ENCODE measurements around the gene TMEM163.

Gene TMEM163

DNA sequence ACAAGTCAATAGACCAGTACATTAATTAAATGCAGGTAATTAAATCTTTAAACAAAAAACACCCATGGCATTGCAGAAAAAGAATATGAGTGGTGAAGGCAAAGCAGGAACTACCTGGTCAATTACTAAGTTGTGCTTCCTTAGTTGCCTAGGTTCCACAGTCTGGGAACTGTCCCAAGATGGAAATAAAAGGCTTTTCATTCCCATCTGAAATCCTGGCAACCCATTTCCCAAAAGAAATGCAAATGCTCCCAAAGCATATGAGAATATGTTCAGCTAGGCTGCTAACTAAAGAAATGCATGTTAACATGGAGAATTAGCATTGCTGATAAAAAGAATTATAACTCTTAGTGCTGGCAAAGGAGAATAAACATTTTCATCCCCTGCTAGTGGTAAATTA is 177.8 kb downstream of the TMEM163 start:
- Histone ChIP-seq H3K9me3 (ENCODE audit: control insufficient read depth, insufficient read depth, low read length) (no peaks in the 10 kb centered on the region), H3K4me3 (ENCODE audit: low read length) (no peak overlapping the region), H3F3A (ENCODE audit: control insufficient read depth, insufficient read depth) (no peaks in the 10 kb centered on the region), H3K4me1 (ENCODE audit: control insufficient read depth, low read length) (no peaks in the 10 kb centered on the region), H3K27ac (ENCODE audit: low read depth, low read length) (no peak overlapping the region), H4K20me1 (ENCODE audit: control insufficient read depth, insufficient read depth, low read depth, low read length) (no peaks in the 10 kb centered on the region), H3K27me3 (ENCODE audit: control insufficient read depth, low read length) (no peaks in the 10 kb centered on the region), H3K36me3 (ENCODE audit: control insufficient read depth, low read length) (no peaks in the 10 kb centered on the region), H3K9me2 (replicated peaks; ENCODE audit: control insufficient read depth, low read length) (no peaks in the 10 kb centered on the region), H3K79me2 (ENCODE audit: control insufficient read depth, low read length) (no peaks in the 10 kb centered on the region), H3K4me2 (ENCODE audit: low read length) (no peak overlapping the region)
- TF ChIP-seq EZH2phosphoT487 (IDR thresholded peaks at IDR 0.05; ENCODE audit: borderline replicate concordance, low read length), result no peak
- TF ChIP-seq, protein P1, sequence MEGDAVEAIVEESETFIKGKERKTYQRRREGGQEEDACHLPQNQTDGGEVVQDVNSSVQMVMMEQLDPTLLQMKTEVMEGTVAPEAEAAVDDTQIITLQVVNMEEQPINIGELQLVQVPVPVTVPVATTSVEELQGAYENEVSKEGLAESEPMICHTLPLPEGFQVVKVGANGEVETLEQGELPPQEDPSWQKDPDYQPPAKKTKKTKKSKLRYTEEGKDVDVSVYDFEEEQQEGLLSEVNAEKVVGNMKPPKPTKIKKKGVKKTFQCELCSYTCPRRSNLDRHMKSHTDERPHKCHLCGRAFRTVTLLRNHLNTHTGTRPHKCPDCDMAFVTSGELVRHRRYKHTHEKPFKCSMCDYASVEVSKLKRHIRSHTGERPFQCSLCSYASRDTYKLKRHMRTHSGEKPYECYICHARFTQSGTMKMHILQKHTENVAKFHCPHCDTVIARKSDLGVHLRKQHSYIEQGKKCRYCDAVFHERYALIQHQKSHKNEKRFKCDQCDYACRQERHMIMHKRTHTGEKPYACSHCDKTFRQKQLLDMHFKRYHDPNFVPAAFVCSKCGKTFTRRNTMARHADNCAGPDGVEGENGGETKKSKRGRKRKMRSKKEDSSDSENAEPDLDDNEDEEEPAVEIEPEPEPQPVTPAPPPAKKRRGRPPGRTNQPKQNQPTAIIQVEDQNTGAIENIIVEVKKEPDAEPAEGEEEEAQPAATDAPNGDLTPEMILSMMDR (IDR thresholded peaks at IDR 0.05; ENCODE audit: low read depth, low read length, poor library complexity, severe bottlenecking), result no peak

DNA sequence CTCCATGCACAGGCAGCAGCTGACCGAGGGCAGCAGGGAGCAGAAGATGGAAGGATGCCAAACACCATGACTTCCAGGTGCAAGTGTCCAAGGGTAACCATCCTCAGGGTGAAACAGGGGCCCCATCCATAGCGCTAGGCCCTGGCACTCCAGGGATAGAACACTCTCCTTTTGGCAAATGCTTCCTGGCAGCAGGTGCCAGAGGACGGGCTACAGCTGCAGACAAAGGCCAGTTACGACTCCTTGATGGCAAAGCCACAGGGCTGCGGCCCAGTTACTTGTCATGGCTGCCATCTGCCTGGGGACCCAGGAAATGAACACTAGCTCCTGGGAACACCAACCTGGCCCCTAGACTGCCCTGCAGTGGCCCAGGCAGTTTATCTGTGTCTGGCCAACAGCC is 178.8 kb downstream of the TMEM163 start:
- H3K4me2 ChIP-seq (ENCODE audit: low read length), result no peak overlapping the region

DNA sequence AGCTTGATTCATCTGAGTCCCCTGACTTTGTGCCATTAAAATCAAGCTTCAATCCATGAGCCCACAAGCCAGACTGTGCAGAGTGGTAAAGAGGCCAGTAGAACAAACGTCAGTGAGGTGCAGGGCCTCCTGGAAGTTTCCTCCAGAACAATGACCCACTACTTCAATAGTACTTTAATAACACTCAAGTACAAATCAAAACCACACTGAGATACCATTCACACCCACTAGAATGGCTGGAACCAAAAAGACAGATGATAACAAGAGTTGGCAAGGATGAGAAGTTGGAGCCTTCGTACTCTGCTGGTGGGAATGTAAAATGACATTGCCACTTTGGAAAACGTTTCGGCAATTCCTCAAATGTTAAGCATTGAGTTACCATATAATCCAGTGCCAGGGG is 181.1 kb downstream of the TMEM163 start:
- H3K27me3 ChIP-seq (ENCODE audit: control insufficient read depth, low read length), result no peaks in the 10 kb centered on the region
- TF ChIP-seq, protein P1 (IDR thresholded peaks at IDR 0.05; ENCODE audit: low read depth, low read length, poor library complexity, severe bottlenecking), result no peak
- TF ChIP-seq EZH2phosphoT487 (IDR thresholded peaks at IDR 0.05; ENCODE audit: borderline replicate concordance, low read length), result no peak
- no peaks in the 10 kb centered on the region for H3K9me3 ChIP-seq (ENCODE audit: control insufficient read depth, insufficient read depth, low read length)

More for the DNA sequence above, 178.8 kb downstream of the TMEM163 start:
- Histone ChIP-seq H3K79me2 (ENCODE audit: control insufficient read depth, low read length) (no peaks in the 10 kb centered on the region), H3K27me3 (ENCODE audit: control insufficient read depth, low read length) (no peaks in the 10 kb centered on the region), H3K9me3 (ENCODE audit: control insufficient read depth, insufficient read depth, low read length) (no peaks in the 10 kb centered on the region), H3F3A (ENCODE audit: control insufficient read depth, insufficient read depth) (no peaks in the 10 kb centered on the region), H3K27ac (ENCODE audit: low read depth, low read length) (no peak overlapping the region), H3K4me1 (ENCODE audit: control insufficient read depth, low read length) (no peaks in the 10 kb centered on the region), H3K4me3 (ENCODE audit: low read length) (no peak overlapping the region), H3K36me3 (ENCODE audit: control insufficient read depth, low read length) (no peaks in the 10 kb centered on the region), H3K9me2 (replicated peaks; ENCODE audit: control insufficient read depth, low read length) (no peaks in the 10 kb centered on the region), H4K20me1 (ENCODE audit: control insufficient read depth, insufficient read depth, low read depth, low read length) (no peaks in the 10 kb centered on the region)
- TF ChIP-seq, protein P1 (IDR thresholded peaks at IDR 0.05; ENCODE audit: low read depth, low read length, poor library complexity, severe bottlenecking), result no peak
- no peak for TF ChIP-seq EZH2phosphoT487 (IDR thresholded peaks at IDR 0.05; ENCODE audit: borderline replicate concordance, low read length)

DNA sequence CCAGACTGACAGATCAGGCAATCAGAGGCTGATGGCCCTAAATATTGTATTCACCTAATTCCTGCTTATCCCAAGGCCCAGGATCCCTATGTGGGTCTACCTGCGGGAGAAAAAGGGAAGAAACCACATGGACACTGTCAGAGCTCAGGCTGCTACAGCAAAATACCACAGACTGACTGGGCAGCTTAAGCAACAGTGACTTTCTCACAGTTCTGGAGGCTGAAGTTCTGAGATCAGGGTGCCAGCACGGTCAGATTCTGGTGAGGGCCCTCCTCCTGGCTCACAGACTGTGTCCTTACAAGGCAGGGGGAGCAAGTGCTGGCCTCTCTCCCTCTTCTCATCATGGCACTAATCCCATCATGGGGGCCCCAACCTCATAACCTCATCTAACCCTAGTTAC is 181.7 kb downstream of the TMEM163 start:
- no peak overlapping the region for H3K4me3 ChIP-seq (ENCODE audit: low read length)
- H3K9me2 ChIP-seq (replicated peaks; ENCODE audit: control insufficient read depth, low read length), result no peaks in the 10 kb centered on the region
- H4K20me1 ChIP-seq (ENCODE audit: control insufficient read depth, insufficient read depth, low read depth, low read length), result no peaks in the 10 kb centered on the region
- H3K27me3 ChIP-seq (ENCODE audit: control insufficient read depth, low read length), result no peaks in the 10 kb centered on the region
- TF ChIP-seq, protein P1 (IDR thresholded peaks at IDR 0.05; ENCODE audit: low read depth, low read length, poor library complexity, severe bottlenecking), result no peak
- TF ChIP-seq EZH2phosphoT487 (IDR thresholded peaks at IDR 0.05; ENCODE audit: borderline replicate concordance, low read length), result no peak
- no peaks in the 10 kb centered on the region for H3F3A ChIP-seq (ENCODE audit: control insufficient read depth, insufficient read depth)
- H3K27ac ChIP-seq (ENCODE audit: low read depth, low read length), result no peak overlapping the region
- H3K36me3 ChIP-seq (ENCODE audit: control insufficient read depth, low read length), result no peaks in the 10 kb centered on the region
- H3K4me1 ChIP-seq (ENCODE audit: control insufficient read depth, low read length), result no peaks in the 10 kb centered on the region
- no peaks in the 10 kb centered on the region for H3K9me3 ChIP-seq (ENCODE audit: control insufficient read depth, insufficient read depth, low read length)
- H3K79me2 ChIP-seq (ENCODE audit: control insufficient read depth, low read length), result no peaks in the 10 kb centered on the region
- H3K4me2 ChIP-seq (ENCODE audit: low read length), result no peak overlapping the region

More for the DNA sequence above, 181.1 kb downstream of the TMEM163 start:
- Histone ChIP-seq H3K36me3 (ENCODE audit: control insufficient read depth, low read length) (no peaks in the 10 kb centered on the region), H3K27ac (ENCODE audit: low read depth, low read length) (no peak overlapping the region), H3K4me2 (ENCODE audit: low read length) (no peak overlapping the region), H3K4me3 (ENCODE audit: low read length) (no peak overlapping the region), H3K9me2 (replicated peaks; ENCODE audit: control insufficient read depth, low read length) (no peaks in the 10 kb centered on the region), H4K20me1 (ENCODE audit: control insufficient read depth, insufficient read depth, low read depth, low read length) (no peaks in the 10 kb centered on the region), H3K79me2 (ENCODE audit: control insufficient read depth, low read length) (no peaks in the 10 kb centered on the region), H3F3A (ENCODE audit: control insufficient read depth, insufficient read depth) (no peaks in the 10 kb centered on the region), H3K4me1 (ENCODE audit: control insufficient read depth, low read length) (no peaks in the 10 kb centered on the region)

Data from DOHH2 (cell line).